ENCODE measurements around the gene HK2.
"Not testable (repeated sequence)": the region's sequence is repeated elsewhere in the genome, so short reads cannot be mapped to it uniquely, and the experiment has no call there.

HK2 gene

GRCh38 chr2:74833418-74834233 lies at the start of gene HK2:
Gene HK2, plus strand, starts transcription at chr2:74834127. Its CDS starts 454 bp downstream, at chr2:74834581.
- no peak for FAIRE-seq

GRCh38 chr2:74789271-74789670 lies 44.7 kb upstream of the HK2 start:
- FAIRE-seq = no peak

- FAIRE-seq = no peak
These were observed 41.6 kb upstream of the HK2 start for GRCh38 chr2:74792282-74792681.

GRCh38 chr2:74794878-74795277 lies 39.0 kb upstream of the HK2 start:
- FAIRE-seq = not testable (repeated sequence)

- no peak for FAIRE-seq
These were observed 27.5 kb upstream of the HK2 start for GRCh38 chr2:74806355-74806839.

GRCh38 chr2:74806920-74807319 lies 27.0 kb upstream of the HK2 start:
- no peak for FAIRE-seq

GRCh38 chr2:74812787-74813590 lies 20.9 kb upstream of the HK2 start:
- FAIRE-seq = no peak

GRCh38 chr2:74814102-74814501 lies 19.8 kb upstream of the HK2 start:
- no peak for FAIRE-seq

GRCh38 chr2:74815941-74816340 lies 18.0 kb upstream of the HK2 start:
- no peak for FAIRE-seq

- no peak for FAIRE-seq
These were observed 17.2 kb upstream of the HK2 start for GRCh38 chr2:74816540-74817303.

- FAIRE-seq = no peak
These were observed 16.6 kb upstream of the HK2 start for GRCh38 chr2:74817304-74817675.

- FAIRE-seq = no peak
These were observed 14.2 kb upstream of the HK2 start for GRCh38 chr2:74819702-74820101.

- FAIRE-seq = no peak
These were observed 12.5 kb upstream of the HK2 start for GRCh38 chr2:74821177-74822126.

GRCh38 chr2:74822771-74823566 lies 11.0 kb upstream of the HK2 start:
- FAIRE-seq = no peak

GRCh38 chr2:74824679-74825078 lies 9.2 kb upstream of the HK2 start:
- FAIRE-seq = no peak

- FAIRE-seq = no peak
These were observed 5.4 kb upstream of the HK2 start for GRCh38 chr2:74828543-74828942.

GRCh38 chr2:74831693-74832530 lies 2.0 kb upstream of the HK2 start:
- FAIRE-seq = no peak

- not testable (repeated sequence) for FAIRE-seq
These were observed 386 bp downstream of the HK2 start for GRCh38 chr2:74834234-74834791.
